NCI-H2081 treated with DMSO at 0.1 percent for 48 hours (cell line): ENCODE results near the gene COL12A1.

Source experiments
- DNase-seq: peaks from one replicate; lab custom pipeline; 2025; lab: John Stamatoyannopoulos, UW

Gene COL12A1

DNA sequence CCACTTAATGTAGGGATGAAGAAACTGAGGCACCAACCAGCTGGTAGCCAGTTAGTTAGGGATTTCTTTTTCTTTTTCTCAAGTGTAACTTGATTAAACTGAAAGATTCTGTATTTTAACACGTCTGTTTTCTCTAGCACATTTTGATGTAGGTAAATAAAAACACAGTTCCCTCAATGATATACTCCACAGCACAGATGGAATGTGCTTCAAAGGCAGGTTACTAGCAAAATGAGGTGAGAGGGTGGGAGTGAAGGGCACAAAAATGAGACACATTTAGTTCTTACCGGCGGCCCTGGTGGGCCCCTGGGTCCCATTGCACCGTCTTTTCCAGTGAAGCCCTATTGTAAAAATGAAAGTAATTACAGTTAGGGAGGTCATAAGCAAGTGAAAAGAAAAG is 108.9 kb downstream of the COL12A1 start:
- DNase-seq, result no peak

GRCh38 chr6:75094614-75095200 is 111.1 kb downstream of the COL12A1 start:
- DNase-seq, result no peak

DNA sequence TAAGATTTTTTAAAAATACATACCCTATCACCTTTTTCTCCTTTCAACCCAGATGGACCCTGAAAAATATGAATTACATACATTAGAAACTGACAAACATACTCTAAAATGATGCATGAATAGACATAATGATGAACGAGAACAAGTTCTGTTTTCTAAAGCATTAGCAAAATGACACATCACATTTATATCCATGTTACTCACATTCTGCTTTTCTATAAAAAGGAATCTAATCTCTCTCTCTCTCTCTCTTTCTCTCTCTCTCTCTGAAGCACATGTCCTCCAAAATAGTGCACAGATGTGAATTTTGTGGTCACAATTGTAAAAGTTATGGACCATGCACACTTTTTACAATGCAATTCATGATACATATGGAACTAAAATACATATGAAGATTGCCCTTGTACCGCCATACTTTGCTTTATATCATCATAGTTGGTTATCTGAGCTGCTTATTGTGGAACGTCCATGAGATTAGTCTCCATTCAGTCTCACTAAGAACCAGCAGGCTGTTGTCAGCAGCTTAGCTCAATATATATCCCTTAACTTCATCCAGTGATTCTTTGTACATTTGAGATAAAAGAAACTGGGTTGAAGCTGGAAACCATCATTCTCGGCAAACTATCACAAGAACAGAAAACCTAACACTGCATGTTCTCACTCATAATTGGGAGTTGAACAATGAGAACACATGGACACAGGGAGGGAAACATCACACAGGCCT is 114.2 kb downstream of the COL12A1 start:
- no peak for DNase-seq

- DNase-seq, result no peak
These were observed 115.3 kb downstream of the COL12A1 start for GRCh38 chr6:75090576-75090975.

DNA sequence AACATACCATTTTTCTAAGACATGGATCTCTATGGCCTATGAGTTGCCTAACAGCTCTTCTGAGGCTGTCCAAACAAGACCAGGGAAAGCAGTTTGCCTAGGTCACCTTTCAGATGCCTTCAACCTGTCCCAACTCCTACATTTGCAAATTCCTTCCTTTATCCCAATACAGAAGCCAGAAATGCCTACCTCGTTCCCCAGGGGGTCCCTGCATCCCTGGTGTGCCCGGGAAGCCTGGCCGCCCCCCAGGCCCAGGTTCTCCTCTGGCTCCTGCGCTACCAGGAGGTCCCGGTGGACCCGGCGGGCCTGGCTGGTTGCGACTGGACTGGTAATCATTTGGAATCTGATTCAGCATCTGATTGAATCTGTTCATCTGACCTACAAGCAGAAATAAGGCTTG is 115.9 kb downstream of the COL12A1 start:
- DNase-seq, result no peak

GRCh38 chr6:75089151-75089897 is 116.5 kb downstream of the COL12A1 start:
- DNase-seq, result no peak

DNA sequence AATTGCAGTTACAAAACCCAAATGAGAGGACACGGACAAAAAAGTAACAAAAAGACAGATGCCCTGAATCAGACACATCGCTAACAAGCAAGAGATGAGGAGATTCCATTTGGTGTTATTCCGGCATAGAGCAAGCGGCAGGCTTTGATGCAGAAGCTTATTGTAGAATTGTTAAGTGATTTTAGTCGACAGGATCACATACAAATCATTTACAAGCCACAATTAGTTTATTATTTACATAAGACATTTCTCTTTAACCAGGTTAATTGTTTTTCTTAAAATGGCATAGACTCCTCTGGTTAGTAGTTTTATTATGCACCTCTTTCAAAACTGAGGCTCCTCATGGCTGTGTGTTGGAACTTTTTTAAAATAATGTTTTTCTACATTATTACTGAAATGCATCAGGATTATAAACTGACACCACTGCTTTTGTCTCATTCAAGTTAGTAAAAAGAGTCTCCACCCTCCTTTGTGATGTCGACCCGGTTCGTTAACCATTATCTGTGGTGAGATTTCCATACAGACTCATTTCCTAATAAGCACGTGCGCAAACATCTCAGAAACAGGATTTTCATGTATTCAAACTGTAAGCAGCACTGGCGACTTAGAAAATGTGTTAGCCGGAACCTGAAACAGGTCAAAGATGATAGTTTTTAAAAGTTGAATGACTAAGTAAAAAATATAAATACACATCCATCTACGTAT is 119.8 kb downstream of the COL12A1 start:
- no peak for DNase-seq

- no peak for DNase-seq
These were observed 120.9 kb downstream of the COL12A1 start for GRCh38 chr6:75084872-75085381.

DNA sequence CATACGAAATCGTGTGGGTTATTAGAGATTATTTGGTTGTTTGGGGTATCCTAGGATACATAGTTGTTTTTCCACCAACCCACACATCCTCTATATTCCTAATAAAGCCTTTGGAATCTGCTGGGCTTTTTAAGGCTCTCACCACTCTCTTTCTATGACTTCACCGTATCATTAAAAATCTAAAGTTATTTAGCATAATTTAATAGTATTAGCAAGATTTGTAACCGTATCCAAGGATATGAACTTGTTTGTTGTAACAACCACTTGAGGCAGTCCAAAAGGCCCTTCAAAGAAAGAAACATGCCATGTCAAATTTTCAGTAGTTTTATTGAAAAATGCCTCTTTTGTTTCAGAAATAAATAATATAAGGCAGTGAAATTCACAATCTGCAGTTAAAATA is 121.8 kb downstream of the COL12A1 start:
- no peak for DNase-seq

DNA sequence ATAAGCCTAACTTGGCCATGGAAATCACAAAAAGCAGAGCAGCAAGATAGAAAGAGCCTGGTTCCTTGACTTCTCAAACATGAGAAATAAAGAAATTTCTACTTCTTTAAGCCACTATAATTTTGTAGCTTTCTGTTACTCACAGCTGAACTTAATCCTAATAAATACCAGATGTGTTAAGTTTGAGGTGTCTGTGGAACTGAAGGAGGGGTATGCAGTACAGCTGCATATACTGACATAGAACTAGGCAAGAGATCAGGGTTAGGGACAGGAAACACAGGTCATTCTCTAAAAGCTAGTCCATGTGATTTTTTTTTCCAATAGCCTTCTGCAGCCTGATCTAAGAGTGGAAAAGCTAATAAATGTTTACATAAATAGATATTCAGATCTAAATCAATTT is 123.9 kb downstream of the COL12A1 start:
- DNase-seq, result no peak

DNA sequence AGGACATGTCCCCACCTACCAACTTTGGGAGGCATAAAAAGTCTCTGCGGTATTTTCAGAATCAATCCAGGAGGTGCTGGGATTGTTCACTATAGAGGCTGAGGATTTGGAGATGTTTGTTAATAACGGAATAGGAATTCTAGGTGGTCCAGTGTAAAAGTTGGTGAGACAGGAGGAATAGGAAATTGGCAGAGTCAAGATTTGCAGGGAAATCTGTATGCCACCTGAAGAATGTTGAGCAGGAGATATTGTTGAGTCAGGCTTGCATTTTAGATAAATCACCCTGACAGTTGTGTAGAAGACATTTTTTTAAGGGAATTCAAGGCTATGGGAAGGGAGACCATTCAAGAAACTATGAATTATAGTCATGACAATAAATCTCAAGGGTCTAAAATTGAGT is 124.8 kb downstream of the COL12A1 start:
- DNase-seq, result no peak

- DNase-seq, result no peak
These were observed 126.3 kb downstream of the COL12A1 start for GRCh38 chr6:75079589-75079988.

DNA sequence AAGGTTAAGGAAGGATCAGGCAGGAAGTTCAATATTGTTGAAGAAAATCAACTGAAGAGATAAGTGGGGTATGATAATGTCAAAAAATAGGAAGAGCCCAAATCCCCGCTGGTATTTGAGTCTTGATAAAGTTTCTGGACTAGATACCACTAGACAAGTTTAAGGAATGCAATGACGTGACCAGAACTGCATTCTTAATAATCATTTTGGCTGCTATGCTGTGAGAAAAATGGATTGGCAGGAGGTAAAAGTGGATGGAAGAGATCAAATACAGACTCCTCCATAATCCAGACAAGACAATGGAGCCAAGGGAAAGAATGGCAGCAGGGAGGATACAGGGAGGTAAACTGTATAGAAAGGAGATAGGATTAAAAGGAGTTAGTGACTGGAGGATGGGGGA is 128.2 kb downstream of the COL12A1 start:
- DNase-seq, result no peak

- DNase-seq, result no peak
These were observed 129.8 kb downstream of the COL12A1 start for GRCh38 chr6:75076009-75076408.

DNA sequence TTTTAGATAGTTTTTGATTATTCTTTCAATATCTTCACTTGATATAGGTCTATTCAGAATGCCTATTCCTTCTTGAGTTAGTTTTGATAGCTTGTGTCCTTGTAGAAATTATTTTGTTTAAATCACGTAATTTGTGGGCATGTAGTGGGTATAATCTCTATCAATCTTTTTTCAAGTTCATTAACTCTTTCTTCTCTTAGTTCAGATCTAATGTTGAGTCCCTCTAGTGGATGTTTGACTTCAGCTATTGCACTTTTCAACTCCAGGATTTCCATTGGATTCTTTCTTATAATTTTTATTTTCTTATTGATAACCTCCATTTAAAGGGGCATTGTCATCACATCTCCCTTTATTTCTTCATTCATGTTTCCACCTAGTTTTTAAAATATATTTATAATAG is 135.6 kb downstream of the COL12A1 start:
- no peak for DNase-seq

- DNase-seq, result no peak
These were observed 140.3 kb downstream of the COL12A1 start for GRCh38 chr6:75065523-75065922.

- DNase-seq, result no peak
These were observed 153.4 kb downstream of the COL12A1 start for GRCh38 chr6:75052491-75052890.

- no peak for DNase-seq
These were observed 156.5 kb downstream of the COL12A1 start for GRCh38 chr6:75049308-75049707.

DNA sequence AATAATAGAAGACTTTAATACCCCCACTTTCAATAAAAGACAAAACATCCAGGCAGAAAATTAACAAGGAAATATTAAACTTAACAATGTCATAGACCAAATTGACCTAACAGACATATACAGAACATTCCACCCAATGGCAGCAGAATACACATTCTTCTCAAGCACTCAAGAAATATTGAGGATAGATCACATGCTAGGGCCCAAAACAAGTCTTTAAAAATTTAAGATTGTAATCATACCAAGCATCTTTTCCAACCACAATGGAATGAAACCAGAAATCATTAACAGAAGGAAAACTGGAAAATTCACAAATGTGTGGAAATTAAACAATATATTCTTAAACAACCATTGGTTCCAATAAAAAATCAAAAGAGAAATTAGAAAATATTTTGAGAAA is 161.0 kb downstream of the COL12A1 start:
- DNase-seq, result no peak

DNA sequence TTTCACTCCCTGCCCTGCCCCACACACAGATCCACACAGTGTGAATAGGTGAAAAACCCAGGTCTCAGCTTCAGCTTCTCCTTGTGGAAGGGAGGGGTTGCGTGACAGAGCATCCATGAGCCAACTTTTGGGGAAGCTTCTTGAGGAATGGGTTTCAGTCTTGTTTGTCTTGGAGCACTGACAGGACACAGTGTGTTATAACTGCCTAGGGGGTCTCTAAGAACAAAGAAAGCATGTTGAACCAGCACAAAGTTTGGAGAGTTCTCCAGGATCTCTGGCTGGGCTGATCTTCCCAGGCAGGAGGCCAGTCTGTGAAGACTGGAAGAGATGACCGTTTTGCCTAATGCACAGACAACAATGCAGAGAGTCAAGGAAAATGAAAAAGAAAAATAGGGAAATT is 164.5 kb downstream of the COL12A1 start:
- no peak for DNase-seq
